Thoracic aorta (tissue), 2 donors: ENCODE measurements around the gene SLC26A1. TPM values are rescaled to one million over a fixed set of nuclear protein-coding genes. Genes with fewer than 3 reads are reported as not detected.

Source experiments
- ATAC-seq: fragments of 150-250 bp; one replicate; pipeline ENCODE4 v1.8.0; 2017; ENCODE audit warnings: low read depth; ENCODE audit not compliant: insufficient number of reproducible peaks, low FRiP score
- DNase-seq: peaks from one replicate; pipeline ENCODE4 v3.0.0-alpha.2; 2020; ENCODE audit warnings: low spot score
- H3K27ac ChIP-seq, 2 donors: fragments of 200-600 bp; sonication (generic); 1 replicate in 1 of 2; 2 replicates in 1 of 2; pipeline ENCODE4 v1.5.1; 2016; ENCODE audit warnings: mild to moderate bottlenecking in 2 of 2, moderate library complexity in 2 of 2
- H3K27me3 ChIP-seq: fragments of 200-600 bp; sonication (generic); replicated peaks from 2 replicates; pipeline ENCODE4 v1.6.0; 2016; ENCODE audit warnings: mild to moderate bottlenecking; ENCODE audit not compliant: insufficient read depth
- H3K36me3 ChIP-seq: fragments of 200-600 bp; sonication (generic); one replicate; pipeline ENCODE4 v1.5.1; 2016
- H3K4me1 ChIP-seq, 2 donors: fragments of 200-600 bp; sonication (generic); 1 replicate in 1 of 2; 2 replicates in 1 of 2; pipeline versions ENCODE4 v1.5.1 to v1.6.0; 2016; ENCODE audit warnings: low read depth in 2 of 2, mild to moderate bottlenecking in 1 of 2; ENCODE audit not compliant: control insufficient read depth in 1 of 2
- H3K4me3 ChIP-seq: fragments of 200-600 bp; sonication (generic); 2 replicates; pipeline ENCODE4 v1.5.1; 2016; ENCODE audit warnings: mild to moderate bottlenecking
- H3K9me3 ChIP-seq: fragments of 200-600 bp; sonication (generic); 2 replicates; pipeline ENCODE4 v1.5.1; 2016
- CTCF ChIP-seq: fragments of 200-600 bp; sonication (generic); IDR thresholded peaks from one replicate; pipeline ENCODE4 v1.5.1; 2019; ENCODE audit warnings: antibody characterized with exemption
- total RNA-seq, 2 donors: library from RNA; depleted of rRNA; stranded (reverse); fragments of >200 nt; gene quantifications; one replicate each; pipeline versions ENCODE4 v1.1.0 to v1.2.3, GENCODE V29; 2016

The SLC26A1 gene
- total RNA-seq, 2 donors from 2014 or later, result not detected

GRCh38 chr4:971666-972500, 21.3 kb downstream of the SLC26A1 start:
- H3K4me1 ChIP-seq, result peaks cover 10 to 21% of the 10 kb centered on the region in 2 donors
- no peak overlapping the region for H3K27ac ChIP-seq

GRCh38 chr4:970854-971520, 22.2 kb downstream of the SLC26A1 start:
- H3K4me1 ChIP-seq, result peaks cover 10 to 21% of the 10 kb centered on the region in 2 donors

More at GRCh38 chr4:971666-972500, 21.3 kb downstream of the SLC26A1 start:
- ATAC-seq (no peak), DNase-seq (no peak)
- no peak for TF ChIP-seq CTCF
- Histone ChIP-seq H3K9me3 (no peaks in the 10 kb centered on the region), H3K4me3 (peak overlapping the region; percentile 97), H3K36me3 (no peaks in the 10 kb centered on the region), H3K27me3 (no peaks in the 10 kb centered on the region)

GRCh38 chr4:970046-970745, 23.0 kb downstream of the SLC26A1 start:
- no peak for TF ChIP-seq CTCF
- H3K36me3 ChIP-seq, result peaks cover 7% of the 10 kb centered on the region
- no peak overlapping the region for H3K4me3 ChIP-seq
- H3K27me3 ChIP-seq, result no peaks in the 10 kb centered on the region
- DNase-seq (no peak), ATAC-seq (no peak)
- no peak overlapping the region for H3K27ac ChIP-seq
- peaks cover 10 to 21% of the 10 kb centered on the region in 2 donors for H3K4me1 ChIP-seq
- no peaks in the 10 kb centered on the region for H3K9me3 ChIP-seq

More at GRCh38 chr4:970854-971520, 22.2 kb downstream of the SLC26A1 start:
- Histone ChIP-seq H3K36me3 (peaks cover 2% of the 10 kb centered on the region), H3K27ac (no peak overlapping the region), H3K9me3 (no peaks in the 10 kb centered on the region), H3K27me3 (no peaks in the 10 kb centered on the region), H3K4me3 (no peak overlapping the region)
- DNase-seq (no peak), ATAC-seq (no peak)
- TF ChIP-seq CTCF, result no peak

- no peak for ATAC-seq
- DNase-seq, result no peak
- no peak for TF ChIP-seq CTCF
- Histone ChIP-seq H3K27me3 (no peaks in the 10 kb centered on the region), H3K4me1 (peaks cover 10 to 21% of the 10 kb centered on the region in 2 donors), H3K9me3 (no peaks in the 10 kb centered on the region), H3K36me3 (peaks cover 7% of the 10 kb centered on the region), H3K27ac (no peak overlapping the region), H3K4me3 (no peak overlapping the region)
Observed at GRCh38 chr4:968621-969394, 24.4 kb downstream of the SLC26A1 start.
